GM19452 (cell line): ENCODE data around the gene KCNIP3.
"Not testable (repeated sequence)": the region's sequence is repeated elsewhere in the genome, so short reads cannot be mapped to it uniquely, and the experiment has no call there.

Experiments used
- ATAC-seq: cut with Tn5 transposase; IDR thresholded peaks from one replicate; pipeline ENCODE4 v1.9.1; 2021; ENCODE audit not compliant: unreplicated experiment

KCNIP3 gene

GRCh38 chr2:95359501-95359930, 62.4 kb downstream of the KCNIP3 start:
- ATAC-seq = no peak

GRCh38 chr2:95361216-95361980, 64.3 kb downstream of the KCNIP3 start:
- ATAC-seq = no peak

GRCh38 chr2:95362486-95362885, 65.3 kb downstream of the KCNIP3 start:
- ATAC-seq = no peak

DNA sequence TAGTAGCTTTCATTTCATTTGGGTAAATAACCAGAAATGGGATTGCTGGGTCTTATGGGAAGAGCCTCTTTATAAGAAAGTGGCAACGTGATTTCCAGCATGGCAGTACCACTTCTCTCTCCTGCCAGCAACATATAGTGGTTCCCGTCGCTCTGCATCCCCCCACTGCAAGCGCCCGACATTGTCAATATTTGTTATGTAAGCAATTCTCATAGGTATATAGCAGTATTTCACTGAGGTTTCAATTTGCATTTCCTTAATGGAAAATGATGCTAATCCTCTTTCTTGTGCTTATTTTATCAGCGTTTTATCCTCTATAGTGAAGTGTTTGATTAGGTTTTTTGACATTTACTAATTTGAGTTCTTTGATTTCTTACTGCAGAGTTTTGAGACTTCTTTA, 69.4 kb downstream of the KCNIP3 start:
- ATAC-seq = no peak

DNA sequence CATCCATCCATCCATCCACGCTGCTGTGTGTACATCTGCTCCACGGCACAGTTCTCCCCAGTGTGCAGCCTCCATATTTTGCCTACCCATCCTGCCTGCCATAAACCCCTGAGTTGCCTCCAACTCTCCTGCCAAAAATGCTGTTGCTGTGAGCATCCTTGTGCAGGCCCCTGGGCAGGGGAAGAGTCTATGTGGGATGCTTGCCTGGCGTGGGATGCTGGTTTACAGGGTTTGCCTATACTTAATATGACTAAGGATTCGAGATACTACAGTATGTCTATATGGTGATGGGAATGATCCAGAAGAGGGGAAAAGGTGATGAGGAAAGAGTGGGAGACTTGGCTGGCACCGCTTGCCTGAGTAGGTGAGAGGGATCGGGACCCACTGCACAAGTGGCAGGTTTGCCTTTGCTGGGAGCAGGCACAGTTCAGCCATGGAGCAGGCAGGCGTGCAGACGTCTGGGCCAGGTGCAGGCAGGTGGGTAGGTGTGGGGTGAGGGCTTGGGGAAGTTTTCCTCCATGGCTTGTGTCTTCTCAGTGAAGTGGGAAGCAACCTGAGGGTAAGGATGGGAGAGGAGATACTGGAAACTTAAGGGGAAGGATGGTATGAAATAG, 75.2 kb downstream of the KCNIP3 start:
- no peak for ATAC-seq

DNA sequence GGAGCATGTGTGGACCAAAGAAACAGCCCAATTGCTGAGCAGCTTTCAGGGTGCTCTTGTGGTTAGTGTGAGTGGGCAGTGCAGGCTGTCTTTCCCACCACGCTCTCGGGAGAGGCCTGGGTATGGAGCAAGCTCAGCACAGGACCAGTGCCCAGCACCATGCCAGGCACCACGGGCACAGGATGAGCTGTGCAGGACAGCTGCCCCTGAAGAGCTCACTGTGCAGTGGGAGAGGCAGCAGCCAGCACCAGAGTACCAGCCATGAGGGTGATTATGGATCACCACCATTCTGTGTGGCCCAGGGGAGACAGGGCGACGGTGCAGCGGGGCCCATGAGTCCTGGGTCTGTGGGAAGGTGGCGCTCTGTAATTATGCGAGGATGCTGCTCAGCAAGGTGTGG, 75.7 kb downstream of the KCNIP3 start:
- ATAC-seq = no peak

- no peak for ATAC-seq
These were observed 76.9 kb downstream of the KCNIP3 start for GRCh38 chr2:95374029-95374428.

DNA sequence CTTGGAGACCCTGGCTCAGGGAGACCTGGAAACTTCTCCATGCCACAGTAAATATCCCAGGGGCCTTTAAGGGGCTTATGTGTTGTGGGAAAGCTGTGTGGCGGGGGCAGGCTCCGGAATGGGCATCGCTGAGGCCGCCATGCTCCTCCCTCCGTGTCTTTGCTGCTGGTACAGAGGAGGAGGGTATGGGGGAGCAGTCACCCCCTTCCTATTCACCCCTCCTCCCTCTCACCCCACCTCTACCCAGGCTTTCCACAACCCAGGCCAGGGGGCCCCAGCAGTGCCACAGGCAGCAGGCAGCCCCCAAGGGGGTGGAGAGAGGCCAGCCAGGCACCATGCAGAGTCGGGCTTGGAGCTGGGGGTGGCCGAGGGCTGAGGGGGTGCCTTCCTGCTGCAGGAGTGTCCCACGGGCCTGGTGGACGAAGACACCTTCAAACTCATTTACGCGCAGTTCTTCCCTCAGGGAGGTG, 77.3 kb downstream of the KCNIP3 start:
- no peak for ATAC-seq

DNA sequence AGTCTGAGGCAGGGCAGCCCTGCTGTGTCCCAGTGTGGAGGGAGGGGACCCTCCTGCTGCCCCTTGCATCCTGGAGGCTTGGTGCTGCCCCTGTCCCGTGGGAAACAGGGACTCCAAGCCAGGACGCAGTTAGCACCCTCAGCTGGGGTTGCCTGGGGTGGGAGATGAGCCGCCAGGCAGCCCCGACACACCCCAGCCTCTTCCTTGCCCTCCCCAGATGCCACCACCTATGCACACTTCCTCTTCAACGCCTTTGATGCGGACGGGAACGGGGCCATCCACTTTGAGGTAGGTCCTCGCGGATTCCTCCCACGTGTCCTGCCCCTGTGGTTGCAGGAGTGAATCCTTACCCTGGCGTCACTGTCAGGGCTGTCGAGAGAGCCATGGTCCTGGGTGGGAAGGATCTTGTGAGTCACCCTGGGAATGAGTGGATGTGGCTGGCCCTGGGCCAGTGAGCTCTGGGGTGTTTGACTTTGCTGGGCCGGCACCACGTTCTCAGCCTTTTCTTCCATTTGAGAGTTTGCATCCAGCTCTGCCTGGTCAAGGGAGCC, 77.8 kb downstream of the KCNIP3 start:
- ATAC-seq = no peak

DNA sequence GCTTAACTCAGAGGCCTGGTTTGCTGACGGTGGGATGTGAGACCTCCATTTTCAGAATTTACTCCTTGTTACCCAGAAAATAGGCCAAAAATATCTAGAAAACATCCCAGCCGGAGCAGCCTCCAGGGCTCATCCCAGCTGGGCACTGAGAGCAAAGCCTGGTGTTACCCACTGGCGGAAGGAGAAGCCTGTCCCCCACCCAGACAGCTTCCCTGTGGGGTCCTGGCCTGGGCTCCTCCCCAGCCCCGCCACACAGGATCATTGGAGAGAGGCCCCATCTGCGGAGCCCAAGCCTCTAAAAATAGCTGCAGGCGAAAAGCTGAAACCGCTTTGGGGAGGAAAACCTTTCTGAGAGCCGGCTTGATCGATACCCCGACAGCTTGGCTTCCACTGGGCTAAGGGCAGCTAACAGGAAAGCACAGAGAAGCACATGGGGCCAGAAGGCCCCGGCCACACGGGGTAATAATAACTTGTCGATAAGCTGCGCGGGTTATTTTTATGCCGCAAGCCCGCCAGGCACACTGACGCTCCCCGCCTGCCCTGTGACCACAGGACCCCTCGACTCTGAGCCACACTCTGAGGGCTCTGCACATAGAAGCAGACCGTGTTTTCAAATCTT, 78.5 kb downstream of the KCNIP3 start:
- no peak for ATAC-seq

DNA sequence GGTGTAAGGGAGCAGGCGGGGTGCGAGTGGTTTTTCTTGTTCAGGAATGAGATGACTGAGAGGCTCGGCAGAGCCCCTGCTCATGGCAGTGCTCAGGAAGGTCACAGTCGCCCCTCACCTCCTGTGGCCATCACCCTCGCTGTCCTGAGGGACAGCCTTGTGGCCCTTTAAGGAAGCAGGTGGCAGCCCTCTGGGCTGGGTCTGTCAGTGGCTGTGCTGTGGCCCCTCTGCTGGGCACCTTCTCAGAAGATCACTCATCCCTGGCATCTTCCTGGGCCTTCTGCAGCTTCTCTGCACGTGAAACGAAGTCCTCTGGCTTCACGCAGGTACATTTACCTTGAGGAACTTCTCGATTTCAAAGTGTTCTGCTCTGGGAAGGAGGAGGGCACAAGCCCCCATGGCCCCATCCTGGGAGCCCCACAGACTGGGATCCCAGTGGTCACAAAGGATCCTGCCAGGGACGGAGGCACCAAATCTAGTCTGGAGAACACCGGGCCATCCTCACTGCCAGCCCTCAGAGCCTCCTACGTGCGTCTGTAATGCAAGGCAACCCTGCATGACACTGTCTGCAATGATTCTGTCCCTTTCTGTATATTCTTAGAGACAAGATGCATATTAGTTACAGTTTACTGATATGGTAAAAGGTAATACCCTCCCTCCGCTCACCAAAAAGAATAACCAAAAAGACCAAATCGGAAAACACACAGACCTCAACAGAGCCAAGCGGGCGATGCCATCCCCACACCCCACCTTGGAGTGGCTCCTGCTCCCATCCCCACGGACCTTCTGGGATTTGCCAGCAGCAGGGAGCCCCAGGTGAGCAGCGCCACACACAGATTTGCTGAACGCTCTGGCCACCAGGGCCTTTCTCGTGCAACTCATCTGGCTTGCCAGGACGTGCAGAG, 79.4 kb downstream of the KCNIP3 start:
- no peak for ATAC-seq

GRCh38 chr2:95377216-95378123, 80.3 kb downstream of the KCNIP3 start:
- no peak for ATAC-seq

- ATAC-seq = not testable (repeated sequence)
These were observed 81.1 kb downstream of the KCNIP3 start for GRCh38 chr2:95378281-95378680.

- ATAC-seq = no peak
These were observed 82.3 kb downstream of the KCNIP3 start for GRCh38 chr2:95379371-95379831.

- no peak for ATAC-seq
These were observed 83.1 kb downstream of the KCNIP3 start for GRCh38 chr2:95380280-95380679.

DNA sequence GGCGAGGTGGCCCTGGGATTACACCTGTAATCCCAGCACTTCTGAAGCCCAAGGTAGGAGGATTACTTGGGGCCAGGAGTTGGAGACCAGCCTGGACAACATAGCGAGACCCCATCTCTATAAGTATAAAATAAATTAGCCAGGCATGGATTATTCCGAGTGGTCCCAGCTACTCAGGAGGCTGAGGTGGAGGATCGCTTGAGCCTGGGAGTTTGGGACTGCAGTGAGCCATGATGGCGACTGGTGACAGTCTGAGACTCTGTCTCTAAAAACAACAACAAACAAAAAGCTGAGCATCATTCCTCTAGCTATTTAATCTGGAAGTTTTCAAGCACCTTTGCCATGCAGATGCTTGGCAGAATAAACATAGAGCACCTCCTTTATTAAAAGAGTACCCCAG, 83.6 kb downstream of the KCNIP3 start:
- no peak for ATAC-seq

DNA sequence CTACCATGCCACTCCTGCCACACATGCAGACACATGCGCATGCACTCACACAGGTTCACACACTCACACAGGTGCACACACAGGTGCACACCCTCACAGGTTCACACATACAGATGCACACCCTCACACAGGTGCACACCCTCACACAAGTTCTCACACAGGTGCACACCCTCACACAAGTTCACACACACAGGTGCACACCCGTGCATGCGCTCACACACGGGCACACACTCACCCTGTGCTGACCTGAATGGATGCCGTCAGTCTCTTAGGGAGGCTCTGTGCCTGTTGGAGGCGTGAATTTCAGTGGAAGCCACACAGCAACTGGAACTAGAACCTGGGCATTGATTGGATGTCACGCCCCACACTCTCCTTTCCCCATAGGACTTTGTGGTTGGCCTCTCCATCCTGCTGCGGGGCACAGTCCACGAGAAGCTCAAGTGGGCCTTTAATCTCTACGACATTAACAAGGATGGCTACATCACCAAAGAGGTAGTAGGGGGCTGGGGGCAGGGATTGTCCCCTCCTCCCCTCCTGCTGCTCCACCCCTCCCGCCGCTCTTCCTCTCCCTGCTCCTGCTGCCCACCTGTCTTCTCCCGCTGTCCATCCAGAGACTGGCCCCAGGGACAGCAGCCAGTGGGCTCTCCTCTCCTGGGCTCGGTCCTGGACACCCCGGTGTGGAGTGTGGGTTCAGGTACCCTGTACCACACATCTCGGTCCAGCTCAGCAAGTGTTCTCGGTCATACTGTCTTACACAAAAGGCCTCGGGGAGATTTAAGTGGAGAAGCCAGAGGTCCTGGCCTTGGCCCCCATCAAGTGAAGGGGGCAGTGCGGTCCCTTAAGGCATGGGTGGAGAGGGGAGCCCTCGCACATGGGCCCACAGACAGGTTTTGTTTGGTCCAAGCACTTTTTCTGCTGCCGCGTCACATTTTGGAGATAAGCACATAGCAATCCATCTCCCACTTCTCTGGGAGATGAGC, 84.4 kb downstream of the KCNIP3 start:
- no peak for ATAC-seq

GRCh38 chr2:95382192-95382591, 85.0 kb downstream of the KCNIP3 start:
- ATAC-seq = no peak
